C4-2B (cell line): ENCODE results near the gene TXNDC16.
"Not testable (repeated sequence)": the region's sequence is repeated elsewhere in the genome, so short reads cannot be mapped to it uniquely, and the experiment has no call there.

Experiments
- H3K27ac ChIP-seq: fragments of 450-650 bp; 2 replicates; pipeline ENCODE4 v1.5.1; 2017
- ZFX ChIP-seq: fragments of 450-650 bp; IDR thresholded peaks from 2 replicates; pipeline ENCODE4 v1.6.1; 2017
- TF ChIP-seq, protein P1 (sequence below): fragments of 450-650 bp; conservative IDR thresholded peaks from 2 replicates; pipeline ENCODE4 v1.5.1; 2017; ENCODE audit warnings: mild to moderate bottlenecking

The TXNDC16 gene

GRCh38 chr14:52513249-52513648 is 39.1 kb downstream of the TXNDC16 start:
- no peak for TF ChIP-seq ZFX
- TF ChIP-seq, protein P1, sequence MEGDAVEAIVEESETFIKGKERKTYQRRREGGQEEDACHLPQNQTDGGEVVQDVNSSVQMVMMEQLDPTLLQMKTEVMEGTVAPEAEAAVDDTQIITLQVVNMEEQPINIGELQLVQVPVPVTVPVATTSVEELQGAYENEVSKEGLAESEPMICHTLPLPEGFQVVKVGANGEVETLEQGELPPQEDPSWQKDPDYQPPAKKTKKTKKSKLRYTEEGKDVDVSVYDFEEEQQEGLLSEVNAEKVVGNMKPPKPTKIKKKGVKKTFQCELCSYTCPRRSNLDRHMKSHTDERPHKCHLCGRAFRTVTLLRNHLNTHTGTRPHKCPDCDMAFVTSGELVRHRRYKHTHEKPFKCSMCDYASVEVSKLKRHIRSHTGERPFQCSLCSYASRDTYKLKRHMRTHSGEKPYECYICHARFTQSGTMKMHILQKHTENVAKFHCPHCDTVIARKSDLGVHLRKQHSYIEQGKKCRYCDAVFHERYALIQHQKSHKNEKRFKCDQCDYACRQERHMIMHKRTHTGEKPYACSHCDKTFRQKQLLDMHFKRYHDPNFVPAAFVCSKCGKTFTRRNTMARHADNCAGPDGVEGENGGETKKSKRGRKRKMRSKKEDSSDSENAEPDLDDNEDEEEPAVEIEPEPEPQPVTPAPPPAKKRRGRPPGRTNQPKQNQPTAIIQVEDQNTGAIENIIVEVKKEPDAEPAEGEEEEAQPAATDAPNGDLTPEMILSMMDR, result no peak
- no peak overlapping the region for H3K27ac ChIP-seq

- no peak for TF ChIP-seq ZFX
- TF ChIP-seq, protein P1, result no peak
- H3K27ac ChIP-seq, result no peak overlapping the region
Observed at GRCh38 chr14:52494444-52494843, 57.9 kb downstream of the TXNDC16 start.

DNA sequence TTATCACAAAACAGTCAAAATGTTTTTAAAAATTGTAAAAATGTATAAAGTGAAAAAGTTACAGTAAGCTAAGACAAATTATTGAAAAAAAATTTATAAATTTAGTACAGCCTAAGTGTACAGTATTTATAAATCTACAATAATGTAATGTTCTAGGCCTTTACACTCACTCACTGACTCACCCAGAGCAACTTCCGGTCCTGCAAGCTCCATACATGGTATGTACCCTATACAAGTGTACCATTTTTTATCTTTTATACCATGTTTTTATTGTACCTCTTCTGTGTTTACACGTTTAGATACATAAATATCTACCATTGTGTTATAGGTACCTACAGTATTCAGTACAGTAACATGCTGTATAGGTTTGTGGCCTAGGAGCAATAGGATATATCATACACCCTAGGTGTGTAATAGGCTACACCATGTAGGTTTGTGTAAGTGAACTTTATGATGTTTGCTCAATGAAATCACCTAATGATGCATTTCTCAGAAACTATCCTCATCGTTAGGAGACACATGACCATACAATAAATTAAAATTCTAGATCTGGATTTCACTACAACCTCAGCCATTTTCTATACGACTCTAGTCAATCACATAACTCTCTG is 66.8 kb downstream of the TXNDC16 start:
- H3K27ac ChIP-seq, result no peak overlapping the region
- TF ChIP-seq, protein P1, result no peak
- no peak for TF ChIP-seq ZFX

DNA sequence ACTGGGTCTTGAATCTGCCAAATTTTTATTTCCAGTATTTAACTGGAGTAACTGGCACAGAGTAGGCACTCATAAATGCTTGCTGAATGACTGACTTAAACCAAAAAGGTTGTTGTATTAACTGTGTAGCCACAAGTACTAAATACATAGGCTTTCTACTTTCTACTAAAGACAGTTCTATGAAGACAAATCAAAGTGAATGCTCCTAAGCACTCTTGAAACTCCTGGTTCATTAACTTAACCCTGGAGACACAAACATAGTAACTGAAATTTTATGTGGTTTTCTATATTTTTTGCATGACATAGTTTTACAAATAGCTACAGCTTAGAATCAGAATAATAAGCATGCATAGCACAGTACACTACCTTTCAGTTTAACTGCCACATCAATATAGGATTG is 70.4 kb downstream of the TXNDC16 start:
- no peak overlapping the region for H3K27ac ChIP-seq
- no peak for TF ChIP-seq ZFX
- TF ChIP-seq, protein P1, result no peak

- no peak overlapping the region for H3K27ac ChIP-seq
- TF ChIP-seq, protein P1, result peak; percentile 67
- TF ChIP-seq ZFX, result no peak
Observed at GRCh38 chr14:52473557-52473956, 78.7 kb downstream of the TXNDC16 start.

- H3K27ac ChIP-seq, result no peak overlapping the region
- TF ChIP-seq, protein P1, result no peak
- no peak for TF ChIP-seq ZFX
Observed at GRCh38 chr14:52472728-52473127, 79.6 kb downstream of the TXNDC16 start.

DNA sequence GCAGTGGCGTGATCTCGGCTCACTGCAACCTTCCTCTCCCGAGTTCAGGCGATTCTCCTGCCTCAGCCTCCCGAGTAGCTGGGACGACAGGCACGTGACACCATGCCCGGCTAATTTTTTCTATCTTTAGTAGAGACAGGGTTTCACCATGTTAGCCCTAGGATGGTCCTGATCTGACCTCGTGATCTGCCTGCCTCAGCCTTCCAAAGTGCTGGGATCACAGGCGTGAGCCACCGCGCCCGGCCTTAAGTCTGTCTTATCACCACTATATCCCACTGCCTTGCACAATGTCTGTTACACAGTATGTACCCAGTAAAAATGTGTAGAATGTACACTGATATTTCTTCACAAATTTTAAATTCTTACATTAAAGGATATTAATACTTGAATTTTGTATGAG is 80.1 kb downstream of the TXNDC16 start:
- not testable (repeated sequence) for H3K27ac ChIP-seq
